Caco-2 (cell line): ENCODE results near the gene PARVB. TPM values are rescaled to one million over a fixed set of nuclear protein-coding genes. Genes with fewer than 3 reads are reported as not detected.
"Not testable (repeated sequence)": the region's sequence is repeated elsewhere in the genome, so short reads cannot be mapped to it uniquely, and the experiment has no call there.

Source experiments
- BruUV-seq: library from RNA; stranded (reverse); fragments of 400-500 nt; replicated peaks from 2 replicates; lab custom pipeline; 2021; lab: Mats Ljungman, UMichigan
- CTCF ChIA-PET: fragments of 300-600 bp; sonication (Branson Sonifier 250); formaldehyde crosslinking; loops from one replicate; lab custom pipeline; 2022; ENCODE audit warnings: antibody characterized with exemption; lab: Charles Lee
- POLR2A ChIA-PET: fragments of 300-600 bp; sonication (Branson Sonifier 250); formaldehyde crosslinking; loops from one replicate; lab custom pipeline; 2022; ENCODE audit warnings: antibody characterized with exemption; lab: Charles Lee
- DNase-seq, 2 experiments: peaks; one replicate each; pipeline versions ENCODE4 v3.0.0 to v3.0.0-alpha.2; 2020 to 2022
- H3K27me3 ChIP-seq: replicated peaks from 2 replicates; pipeline ENCODE4 v1.6.0; 2011; ENCODE audit warnings: low read length; ENCODE audit not compliant: control insufficient read depth, insufficient read depth
- H3K36me3 ChIP-seq: 2 replicates; pipeline ENCODE4 v1.5.1; 2011; ENCODE audit warnings: low read length; ENCODE audit not compliant: control insufficient read depth, insufficient read depth
- H3K4me1 ChIP-seq: fragments of 250-450 bp; sonication (Bioruptor Pico); 2 replicates; pipeline ENCODE4 v1.5.1; 2020; ENCODE audit warnings: mild to moderate bottlenecking
- H3K4me3 ChIP-seq: 2 replicates; pipeline ENCODE4 v1.5.1; 2011; ENCODE audit warnings: low read depth, mild to moderate bottlenecking, control low read depth, low read length
- H3K9me3 ChIP-seq: fragments of 250-450 bp; sonication (Bioruptor Pico); 2 replicates; pipeline ENCODE4 v1.5.1; 2020; ENCODE audit warnings: mild to moderate bottlenecking, moderate library complexity
- H3K27ac Mint-ChIP-seq: one replicate; pipeline ENCODE4 v1.8.0; 2022; ENCODE audit warnings: mixed read lengths; ENCODE audit not compliant: unreplicated experiment
- H3K27me3 Mint-ChIP-seq: one replicate; pipeline ENCODE4 v1.8.0; 2022; ENCODE audit warnings: mixed read lengths; ENCODE audit not compliant: insufficient read depth, unreplicated experiment
- H3K36me3 Mint-ChIP-seq: one replicate; pipeline ENCODE4 v1.8.0; 2022; ENCODE audit warnings: mild to moderate bottlenecking, mixed read lengths; ENCODE audit not compliant: insufficient read depth, unreplicated experiment
- H3K4me1 Mint-ChIP-seq: one replicate; pipeline ENCODE4 v1.8.0; 2022; ENCODE audit warnings: low read depth, mixed read lengths; ENCODE audit not compliant: unreplicated experiment
- H3K4me3 Mint-ChIP-seq: one replicate; pipeline ENCODE4 v1.8.0; 2022; ENCODE audit warnings: mild to moderate bottlenecking, moderate library complexity, mixed read lengths; ENCODE audit not compliant: unreplicated experiment
- H3K9me3 Mint-ChIP-seq: one replicate; pipeline ENCODE4 v1.8.0; 2022; ENCODE audit warnings: mixed read lengths; ENCODE audit not compliant: unreplicated experiment
- intact Hi-C: fragments of 100-400 bp; cut with micrococcal nuclease; formaldehyde crosslinking; loops from one replicate; pipeline ENCODE4 v1.10.0; 2022; ENCODE audit not compliant: unreplicated experiment
- total RNA-seq: library from RNA; stranded (reverse); gene quantifications from 2 replicates; pipeline ENCODE4 v1.2.3, GENCODE V29; 2022
- TF ChIP-seq, protein P1 (sequence below), 2 experiments: fragments of 200-600 bp in 1 of 2; IDR thresholded peaks; 1 replicate in 1 of 2; 2 replicates in 1 of 2; pipeline versions ENCODE4 v1.5.1 to v1.8.0; 2011 to 2022; ENCODE audit warnings: antibody characterized with exemption in 1 of 2, control low read depth in 1 of 2, inconsistent platforms in 1 of 2, low read depth in 1 of 2, low read length in 1 of 2, mild to moderate bottlenecking in 1 of 2, moderate library complexity in 1 of 2; ENCODE audit not compliant: insufficient read depth in 1 of 2, severe bottlenecking in 1 of 2, unreplicated experiment in 1 of 2

Gene PARVB
- total RNA-seq, 1 experiment from 2014 or later, result 28.8 TPM

DNA sequence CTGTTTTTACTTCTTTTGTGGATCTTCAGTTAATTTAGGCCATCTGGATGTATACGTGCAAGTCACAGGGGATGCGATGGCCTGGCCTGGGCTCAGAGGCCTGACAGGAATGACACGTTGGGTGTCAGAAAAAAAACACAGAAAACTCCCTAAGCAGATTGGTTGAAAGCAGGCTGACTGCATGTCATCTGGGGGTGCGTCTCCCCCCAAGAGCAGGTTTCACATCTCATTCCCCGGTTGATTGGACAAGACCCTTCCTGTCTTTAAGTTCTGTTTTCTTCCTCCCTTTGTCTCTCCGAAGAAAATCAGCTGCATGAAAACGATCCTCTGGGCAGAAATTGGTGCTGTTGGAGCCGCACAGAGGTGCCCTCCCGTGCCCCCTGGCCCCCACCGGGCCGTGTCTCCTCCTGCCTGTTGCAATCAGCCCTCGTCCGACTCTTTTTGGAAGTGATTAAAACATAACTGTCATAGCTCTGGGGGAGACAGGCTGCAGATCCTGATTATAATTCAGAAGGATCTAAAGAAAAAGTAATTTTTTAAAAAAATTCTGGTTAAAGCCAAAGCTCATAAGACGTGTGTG, 84.8 kb downstream of the PARVB start:
- no peaks in the 10 kb centered on the region for H3K36me3 ChIP-seq
- TF ChIP-seq, protein P1, sequence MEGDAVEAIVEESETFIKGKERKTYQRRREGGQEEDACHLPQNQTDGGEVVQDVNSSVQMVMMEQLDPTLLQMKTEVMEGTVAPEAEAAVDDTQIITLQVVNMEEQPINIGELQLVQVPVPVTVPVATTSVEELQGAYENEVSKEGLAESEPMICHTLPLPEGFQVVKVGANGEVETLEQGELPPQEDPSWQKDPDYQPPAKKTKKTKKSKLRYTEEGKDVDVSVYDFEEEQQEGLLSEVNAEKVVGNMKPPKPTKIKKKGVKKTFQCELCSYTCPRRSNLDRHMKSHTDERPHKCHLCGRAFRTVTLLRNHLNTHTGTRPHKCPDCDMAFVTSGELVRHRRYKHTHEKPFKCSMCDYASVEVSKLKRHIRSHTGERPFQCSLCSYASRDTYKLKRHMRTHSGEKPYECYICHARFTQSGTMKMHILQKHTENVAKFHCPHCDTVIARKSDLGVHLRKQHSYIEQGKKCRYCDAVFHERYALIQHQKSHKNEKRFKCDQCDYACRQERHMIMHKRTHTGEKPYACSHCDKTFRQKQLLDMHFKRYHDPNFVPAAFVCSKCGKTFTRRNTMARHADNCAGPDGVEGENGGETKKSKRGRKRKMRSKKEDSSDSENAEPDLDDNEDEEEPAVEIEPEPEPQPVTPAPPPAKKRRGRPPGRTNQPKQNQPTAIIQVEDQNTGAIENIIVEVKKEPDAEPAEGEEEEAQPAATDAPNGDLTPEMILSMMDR (IDR thresholded peaks at IDR 0.05; ENCODE audit: insufficient read depth in 1 of 2, low read depth in 1 of 2, low read length in 1 of 2, severe bottlenecking in 1 of 2, unreplicated experiment in 1 of 2), result no peak
- BruUV-seq, result no TSS peak
- H3K4me1 Mint-ChIP-seq, result no peaks in the 10 kb centered on the region
- no peaks in the 10 kb centered on the region for H3K4me1 ChIP-seq
- no peak overlapping the region for H3K4me3 ChIP-seq
- H3K27ac Mint-ChIP-seq, result no peak overlapping the region
- no peaks in the 10 kb centered on the region for H3K9me3 ChIP-seq
- H3K27me3 ChIP-seq, result no peaks in the 10 kb centered on the region
- no peaks in the 10 kb centered on the region for H3K9me3 Mint-ChIP-seq
- H3K4me3 Mint-ChIP-seq, result no peak overlapping the region
- POLR2A ChIA-PET, result no interaction called here
- intact Hi-C loops, result no loop called here
- H3K36me3 Mint-ChIP-seq, result no peaks in the 10 kb centered on the region
- no peaks in the 10 kb centered on the region for H3K27me3 Mint-ChIP-seq
- CTCF ChIA-PET, result no interaction called here
- DNase-seq, result no peak

DNA sequence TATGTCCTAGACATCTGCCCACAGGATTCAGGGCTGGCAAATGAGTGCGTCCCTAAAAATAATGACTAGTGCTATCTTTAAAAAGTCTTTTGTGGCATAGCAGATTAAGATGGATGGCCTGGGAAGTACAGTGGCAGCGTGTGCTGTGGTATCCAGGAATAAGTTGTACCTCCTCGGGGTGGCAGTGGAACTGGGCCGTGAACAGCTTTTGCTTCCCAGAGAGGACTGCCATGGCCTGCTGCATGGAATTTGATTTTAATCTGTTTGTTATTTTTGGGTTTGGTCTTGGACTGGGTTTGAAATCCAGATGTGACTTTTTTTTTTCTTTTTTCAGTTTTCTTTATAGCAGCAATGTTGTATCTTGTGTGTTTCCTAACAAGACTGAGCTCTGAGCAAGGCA, 85.3 kb downstream of the PARVB start:
- CTCF ChIA-PET, result no interaction called here
- DNase-seq, result no peak
- intact Hi-C loops, result no loop called here
- Mint-ChIP-seq H3K27ac (no peak overlapping the region), H3K36me3 (no peaks in the 10 kb centered on the region), H3K9me3 (no peaks in the 10 kb centered on the region), H3K27me3 (no peaks in the 10 kb centered on the region), H3K4me3 (no peak overlapping the region), H3K4me1 (no peaks in the 10 kb centered on the region)
- no TSS peak for BruUV-seq
- POLR2A ChIA-PET, result no interaction called here
- H3K27me3 ChIP-seq, result no peaks in the 10 kb centered on the region
- no peaks in the 10 kb centered on the region for H3K36me3 ChIP-seq
- TF ChIP-seq, protein P1 (IDR thresholded peaks at IDR 0.05; ENCODE audit: insufficient read depth in 1 of 2, low read depth in 1 of 2, low read length in 1 of 2, severe bottlenecking in 1 of 2, unreplicated experiment in 1 of 2), result no peak
- H3K4me3 ChIP-seq, result no peak overlapping the region
- no peaks in the 10 kb centered on the region for H3K9me3 ChIP-seq
- no peaks in the 10 kb centered on the region for H3K4me1 ChIP-seq

DNA sequence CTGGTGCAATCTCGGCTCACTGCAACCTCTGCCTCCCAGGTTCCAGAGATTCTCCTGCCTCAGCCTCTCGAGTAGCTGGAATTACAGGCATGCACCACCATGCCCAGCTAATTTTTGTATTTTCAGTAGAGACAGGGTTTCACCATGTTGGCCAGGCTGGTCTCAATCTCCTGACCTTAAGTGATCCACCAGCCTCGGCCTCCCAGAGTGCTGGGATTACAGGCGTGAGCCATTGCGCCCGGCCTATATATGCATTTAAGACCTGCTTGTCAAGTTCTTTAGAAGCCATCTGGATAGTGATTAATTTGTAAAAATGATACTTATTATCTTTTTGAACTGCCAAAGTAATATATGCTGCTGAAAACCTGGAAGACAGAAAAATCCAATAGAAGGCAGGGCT, 86.6 kb downstream of the PARVB start:
- BruUV-seq, H3K4me1 Mint-ChIP-seq, DNase-seq, H3K4me3 ChIP-seq, intact Hi-C loops, H3K36me3 ChIP-seq, H3K4me1 ChIP-seq, POLR2A ChIA-PET, H3K9me3 ChIP-seq, H3K27me3 Mint-ChIP-seq, H3K9me3 Mint-ChIP-seq, H3K27ac Mint-ChIP-seq, H3K36me3 Mint-ChIP-seq, H3K4me3 Mint-ChIP-seq, H3K27me3 ChIP-seq: not testable (repeated sequence)
- CTCF ChIA-PET, result interaction anchor here (1.1 kb wide), 1 partner anchor 25 kb away, joined by 4 read pairs; no protein-coding TSS in a partner anchor
